Measurements from ENCODE around the gene NDUFA7. TPM values are rescaled to one million over a fixed set of nuclear protein-coding genes. Genes with fewer than 3 reads are reported as not detected.
"Not testable (repeated sequence)": the region's sequence is repeated elsewhere in the genome, so short reads cannot be mapped to it uniquely, and the experiment has no call there.

The NDUFA7 gene
- total RNA-seq, 1 donor, result 24.1 TPM

GRCh38 chr19:8323781-8324185, 2.6 kb upstream of the NDUFA7 start:
- no peak for TF ChIP-seq CTCF (IDR thresholded peaks at IDR 0.05; ENCODE audit: insufficient read depth, low read length)
- no peak for DNase-seq (ENCODE audit: low read depth)
- H3K4me3 ChIP-seq (ENCODE audit: low read depth, low read length), result no peak overlapping the region

GRCh38 chr19:8322638-8322997, 1.4 kb upstream of the NDUFA7 start:
- TF ChIP-seq CTCF (IDR thresholded peaks at IDR 0.05; ENCODE audit: insufficient read depth, low read length), result no peak
- no peak for DNase-seq (ENCODE audit: low read depth)
- peak overlapping the region; percentile 99 for H3K4me3 ChIP-seq (ENCODE audit: low read depth, low read length)

- no peak for DNase-seq (ENCODE audit: low read depth)
- TF ChIP-seq CTCF (IDR thresholded peaks at IDR 0.05; ENCODE audit: insufficient read depth, low read length), result no peak
- peak overlapping the region; percentile 99 for H3K4me3 ChIP-seq (ENCODE audit: low read depth, low read length)
These were observed 937 bp upstream of the NDUFA7 start for GRCh38 chr19:8321986-8322637.

- no peak for TF ChIP-seq CTCF (IDR thresholded peaks at IDR 0.05; ENCODE audit: insufficient read depth, low read length)
- peak overlapping the region; percentile 99 for H3K4me3 ChIP-seq (ENCODE audit: low read depth, low read length)
- no peak for DNase-seq (ENCODE audit: low read depth)
These were observed 560 bp downstream of the NDUFA7 start for GRCh38 chr19:8320564-8321066.

GRCh38 chr19:8319807-8320520, 1.2 kb downstream of the NDUFA7 start:
- peak overlapping the region; percentile 99 for H3K4me3 ChIP-seq (ENCODE audit: low read depth, low read length)
- TF ChIP-seq CTCF (IDR thresholded peaks at IDR 0.05; ENCODE audit: insufficient read depth, low read length), result no peak
- DNase-seq (ENCODE audit: low read depth), result no peak

- H3K4me3 ChIP-seq (ENCODE audit: low read depth, low read length); DNase-seq (ENCODE audit: low read depth): not testable (repeated sequence)
These were observed 2.3 kb downstream of the NDUFA7 start for GRCh38 chr19:8318835-8319234.

GRCh38 chr19:8316351-8317125, 4.6 kb downstream of the NDUFA7 start:
- no peak overlapping the region for H3K4me3 ChIP-seq (ENCODE audit: low read depth, low read length)
- DNase-seq (ENCODE audit: low read depth), result no peak
- no peak for TF ChIP-seq CTCF (IDR thresholded peaks at IDR 0.05; ENCODE audit: insufficient read depth, low read length)

GRCh38 chr19:8314981-8315640, 6.1 kb downstream of the NDUFA7 start:
- H3K4me3 ChIP-seq (ENCODE audit: low read depth, low read length); DNase-seq (ENCODE audit: low read depth): not testable (repeated sequence)

Data from fibroblast of the aortic adventitia (primary cell).